Measurements from ENCODE around the gene ZKSCAN1.
"Not testable (repeated sequence)": the region's sequence is repeated elsewhere in the genome, so short reads cannot be mapped to it uniquely, and the experiment has no call there.

ZKSCAN1 gene

GRCh38 chr7:100003711-100004661 is 11.4 kb upstream of the ZKSCAN1 start:
- no peak for DNase-seq

- no peak for DNase-seq
Measured at GRCh38 chr7:100007887-100008286, 7.5 kb upstream of the ZKSCAN1 start.

- no peak for DNase-seq
Measured at GRCh38 chr7:100008525-100008924, 6.9 kb upstream of the ZKSCAN1 start.

- not testable (repeated sequence) for DNase-seq
Measured at GRCh38 chr7:100009952-100010351, 5.4 kb upstream of the ZKSCAN1 start.

- DNase-seq, result no peak
Measured at GRCh38 chr7:100010901-100011300, 4.5 kb upstream of the ZKSCAN1 start.

- DNase-seq, result no peak
Measured at GRCh38 chr7:100011516-100011915, 3.9 kb upstream of the ZKSCAN1 start.

GRCh38 chr7:100012385-100013327 is 2.7 kb upstream of the ZKSCAN1 start:
- DNase-seq, result not testable (repeated sequence)

GRCh38 chr7:100013328-100013676 is 2.1 kb upstream of the ZKSCAN1 start:
- no peak for DNase-seq

GRCh38 chr7:100016215-100016901 is 962 bp downstream of the ZKSCAN1 start:
- DNase-seq, result no peak

- no peak for DNase-seq
Measured at GRCh38 chr7:100017300-100017699, 1.9 kb downstream of the ZKSCAN1 start.

GRCh38 chr7:100017875-100018274 is 2.5 kb downstream of the ZKSCAN1 start:
- no peak for DNase-seq

GRCh38 chr7:100019908-100020307 is 4.5 kb downstream of the ZKSCAN1 start:
- DNase-seq, result no peak

GRCh38 chr7:100021297-100021696 is 5.9 kb downstream of the ZKSCAN1 start:
- no peak for DNase-seq

GRCh38 chr7:100022621-100023020 is 7.2 kb downstream of the ZKSCAN1 start:
- DNase-seq, result no peak

- no peak for DNase-seq
Measured at GRCh38 chr7:100023526-100023925, 8.1 kb downstream of the ZKSCAN1 start.

GRCh38 chr7:100024020-100024619 is 8.7 kb downstream of the ZKSCAN1 start:
- no peak for DNase-seq

- no peak for DNase-seq
Measured at GRCh38 chr7:100027197-100027596, 11.8 kb downstream of the ZKSCAN1 start.

- no peak for DNase-seq
Measured at GRCh38 chr7:100029596-100029995, 14.2 kb downstream of the ZKSCAN1 start.

GRCh38 chr7:100033526-100033925 is 18.1 kb downstream of the ZKSCAN1 start:
- DNase-seq, result no peak

GRCh38 chr7:100034871-100035510 is 19.6 kb downstream of the ZKSCAN1 start:
- no peak for DNase-seq

- no peak for DNase-seq
Measured at GRCh38 chr7:100035876-100036275, 20.5 kb downstream of the ZKSCAN1 start.

- no peak for DNase-seq
Measured at GRCh38 chr7:100038326-100038725, 22.9 kb downstream of the ZKSCAN1 start.
